IPS-18a (cell line): ENCODE measurements around the gene PPP1R14D.
"Not testable (repeated sequence)": the region's sequence is repeated elsewhere in the genome, so short reads cannot be mapped to it uniquely, and the experiment has no call there.

Source experiments
- H3K27ac ChIP-seq: one replicate; pipeline ENCODE4 v1.5.1; 2013; ENCODE audit warnings: low read length
- H3K27me3 ChIP-seq: one replicate; pipeline ENCODE4 v1.6.1; 2013; ENCODE audit warnings: mild to moderate bottlenecking, low read length; ENCODE audit not compliant: control insufficient read depth, insufficient read depth
- H3K36me3 ChIP-seq: one replicate; pipeline ENCODE4 v1.6.1; 2013; ENCODE audit warnings: low read depth, low read length; ENCODE audit not compliant: control insufficient read depth
- H3K4me1 ChIP-seq: one replicate; pipeline ENCODE4 v1.6.1; 2013; ENCODE audit warnings: low read depth, low read length; ENCODE audit not compliant: control insufficient read depth
- H3K4me3 ChIP-seq: one replicate; pipeline ENCODE4 v1.5.1; 2013; ENCODE audit warnings: low read length
- H3K9ac ChIP-seq: one replicate; pipeline ENCODE4 v1.6.1; 2013; ENCODE audit warnings: mild to moderate bottlenecking, low read length, moderate library complexity
- H3K9me3 ChIP-seq: one replicate; pipeline ENCODE4 v1.6.1; 2013; ENCODE audit warnings: low read depth, low read length; ENCODE audit not compliant: control insufficient read depth

PPP1R14D gene

GRCh38 chr15:40861147-40861546 is 32.6 kb upstream of the PPP1R14D start:
- H3K9ac ChIP-seq, H3K9me3 ChIP-seq, H3K4me3 ChIP-seq, H3K27ac ChIP-seq, H3K4me1 ChIP-seq, H3K27me3 ChIP-seq: not testable (repeated sequence)
- H3K36me3 ChIP-seq: peaks cover 12% of the 10 kb centered on the region

DNA sequence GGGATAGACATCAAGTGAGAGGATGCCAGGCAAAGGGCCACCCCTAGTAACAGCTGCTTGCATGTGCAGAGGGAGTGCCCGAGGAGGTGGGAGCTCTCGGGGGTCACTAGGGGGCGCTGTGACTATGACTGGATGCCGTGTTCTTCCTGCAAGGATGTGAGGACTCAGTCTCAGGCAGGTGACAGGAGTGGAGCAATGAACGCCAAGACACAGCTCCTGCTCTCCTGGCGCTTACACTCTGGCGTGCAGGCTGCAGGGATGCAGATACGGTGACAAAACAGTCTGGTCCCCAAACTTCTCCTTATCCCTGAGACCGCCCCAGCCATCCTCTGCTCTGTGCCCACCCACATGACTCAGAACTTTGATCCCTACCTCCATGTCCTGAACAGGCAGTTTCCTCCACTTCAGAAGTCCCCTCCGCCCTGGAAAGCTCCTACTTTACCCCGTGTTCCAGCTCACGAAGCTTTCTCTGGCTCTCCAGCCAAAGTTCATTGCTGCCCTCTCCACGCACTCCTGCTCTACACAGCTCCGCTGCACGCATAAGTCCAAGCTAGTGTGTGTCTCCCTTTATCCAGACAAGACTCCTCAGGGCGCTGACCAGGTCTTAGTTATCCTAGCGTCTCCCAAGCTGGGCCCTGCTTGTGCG is 30.8 kb upstream of the PPP1R14D start:
- Histone ChIP-seq H3K36me3 (peaks cover 25% of the 10 kb centered on the region), H3K4me1 (no peaks in the 10 kb centered on the region), H3K27me3 (no peaks in the 10 kb centered on the region), H3K27ac (no peak overlapping the region), H3K9me3 (no peaks in the 10 kb centered on the region), H3K9ac (no peak overlapping the region), H3K4me3 (no peak overlapping the region)

DNA sequence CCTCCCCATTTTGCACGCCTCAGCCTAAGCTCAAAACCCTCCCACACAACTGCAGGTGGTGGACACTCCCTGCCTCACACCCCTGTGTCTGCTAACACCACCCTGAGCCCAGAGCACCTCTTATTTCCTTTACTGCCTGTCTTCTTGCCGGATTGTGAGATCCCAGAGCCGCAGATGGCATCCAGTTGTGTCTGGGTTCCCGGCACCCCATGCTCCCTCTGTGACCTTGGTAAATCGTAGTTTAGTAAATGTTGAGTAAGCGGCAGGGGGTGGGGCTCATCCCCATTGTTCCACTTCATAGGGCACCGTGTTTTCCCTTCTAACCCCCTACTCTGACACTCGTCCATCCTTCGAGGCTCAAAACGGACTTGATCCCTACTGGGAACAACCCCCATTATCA is 30.2 kb upstream of the PPP1R14D start:
- Histone ChIP-seq H3K9me3 (no peaks in the 10 kb centered on the region), H3K36me3 (peaks cover 28% of the 10 kb centered on the region), H3K27ac (no peak overlapping the region), H3K4me3 (no peak overlapping the region), H3K4me1 (no peaks in the 10 kb centered on the region), H3K9ac (no peak overlapping the region), H3K27me3 (no peaks in the 10 kb centered on the region)

GRCh38 chr15:40857601-40858341 is 29.3 kb upstream of the PPP1R14D start:
- no peak overlapping the region for H3K27ac ChIP-seq
- no peaks in the 10 kb centered on the region for H3K4me1 ChIP-seq
- H3K9ac ChIP-seq: no peak overlapping the region
- H3K9me3 ChIP-seq: no peaks in the 10 kb centered on the region
- no peaks in the 10 kb centered on the region for H3K27me3 ChIP-seq
- H3K36me3 ChIP-seq: peaks cover 37% of the 10 kb centered on the region
- H3K4me3 ChIP-seq: no peak overlapping the region

DNA sequence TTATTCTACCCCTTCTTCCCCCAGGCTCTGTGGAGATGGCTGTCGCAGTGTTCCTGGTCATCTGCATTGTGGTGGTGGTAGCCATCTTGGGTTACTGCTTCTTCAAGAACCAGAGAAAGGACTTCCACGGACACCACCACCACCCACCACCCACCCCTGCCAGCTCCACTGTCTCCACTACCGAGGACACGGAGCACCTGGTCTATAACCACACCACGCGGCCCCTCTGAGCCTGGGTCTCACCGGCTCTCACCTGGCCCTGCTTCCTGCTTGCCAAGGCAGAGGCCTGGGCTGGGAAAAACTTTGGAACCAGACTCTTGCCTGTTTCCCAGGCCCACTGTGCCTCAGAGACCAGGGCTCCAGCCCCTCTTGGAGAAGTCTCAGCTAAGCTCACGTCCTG is 28.2 kb upstream of the PPP1R14D start:
- no peak overlapping the region for H3K4me3 ChIP-seq
- H3K27ac ChIP-seq: no peak overlapping the region
- no peaks in the 10 kb centered on the region for H3K27me3 ChIP-seq
- H3K36me3 ChIP-seq: peaks cover 37% of the 10 kb centered on the region
- no peak overlapping the region for H3K9ac ChIP-seq
- H3K9me3 ChIP-seq: no peaks in the 10 kb centered on the region
- H3K4me1 ChIP-seq: no peaks in the 10 kb centered on the region

GRCh38 chr15:40855706-40856234 is 27.3 kb upstream of the PPP1R14D start:
- Histone ChIP-seq H3K27me3 (no peaks in the 10 kb centered on the region), H3K4me3 (no peak overlapping the region), H3K27ac (no peak overlapping the region), H3K9ac (no peak overlapping the region), H3K36me3 (peaks cover 37% of the 10 kb centered on the region), H3K4me1 (no peaks in the 10 kb centered on the region), H3K9me3 (no peaks in the 10 kb centered on the region)

GRCh38 chr15:40854161-40854560 is 25.7 kb upstream of the PPP1R14D start:
- Histone ChIP-seq H3K36me3 (peaks cover 43% of the 10 kb centered on the region), H3K27ac (no peak overlapping the region), H3K4me1 (no peaks in the 10 kb centered on the region), H3K4me3 (no peak overlapping the region), H3K27me3 (no peaks in the 10 kb centered on the region), H3K9me3 (no peaks in the 10 kb centered on the region), H3K9ac (no peak overlapping the region)

GRCh38 chr15:40853241-40853890 is 24.9 kb upstream of the PPP1R14D start:
- Histone ChIP-seq H3K27me3 (no peaks in the 10 kb centered on the region), H3K9ac (no peak overlapping the region), H3K27ac (no peak overlapping the region), H3K9me3 (no peaks in the 10 kb centered on the region), H3K36me3 (peaks cover 43% of the 10 kb centered on the region), H3K4me3 (no peak overlapping the region), H3K4me1 (no peaks in the 10 kb centered on the region)

- no peak overlapping the region for H3K27ac ChIP-seq
- peaks cover 43% of the 10 kb centered on the region for H3K36me3 ChIP-seq
Measured at GRCh38 chr15:40852529-40852928, 24.0 kb upstream of the PPP1R14D start.

GRCh38 chr15:40850576-40851112 is 22.1 kb upstream of the PPP1R14D start:
- Histone ChIP-seq H3K4me3 (no peak overlapping the region), H3K27me3 (no peaks in the 10 kb centered on the region), H3K9me3 (no peaks in the 10 kb centered on the region), H3K4me1 (peaks cover 6% of the 10 kb centered on the region), H3K9ac (no peak overlapping the region), H3K36me3 (peaks cover 25% of the 10 kb centered on the region), H3K27ac (no peak overlapping the region)

More at GRCh38 chr15:40852529-40852928, 24.0 kb upstream of the PPP1R14D start:
- Histone ChIP-seq H3K4me3 (no peak overlapping the region), H3K9me3 (no peaks in the 10 kb centered on the region), H3K4me1 (no peaks in the 10 kb centered on the region), H3K27me3 (no peaks in the 10 kb centered on the region), H3K9ac (no peak overlapping the region)

- no peak overlapping the region for H3K9ac ChIP-seq
Measured at GRCh38 chr15:40847223-40847961, 18.9 kb upstream of the PPP1R14D start.

More at GRCh38 chr15:40847223-40847961, 18.9 kb upstream of the PPP1R14D start:
- peaks cover 5% of the 10 kb centered on the region for H3K36me3 ChIP-seq
- H3K4me1 ChIP-seq: peaks cover 10% of the 10 kb centered on the region
- H3K4me3 ChIP-seq: no peak overlapping the region
- peaks cover 26% of the 10 kb centered on the region for H3K27me3 ChIP-seq
- no peaks in the 10 kb centered on the region for H3K9me3 ChIP-seq
- H3K27ac ChIP-seq: no peak overlapping the region
